Neutrophil (primary cell): ENCODE data around the gene UGGT2.
"Not testable (repeated sequence)": the region's sequence is repeated elsewhere in the genome, so short reads cannot be mapped to it uniquely, and the experiment has no call there.

Experiments used
- H3K27ac ChIP-seq: fragments of 200-600 bp; sonication (generic); 2 replicates; pipeline ENCODE4 v1.5.1; 2016; ENCODE audit warnings: mild to moderate bottlenecking, moderate library complexity
- H3K27me3 ChIP-seq: fragments of 200-600 bp; sonication (generic); 2 replicates; pipeline ENCODE4 v1.6.0; 2016; ENCODE audit warnings: mild to moderate bottlenecking
- H3K36me3 ChIP-seq: fragments of 200-600 bp; sonication (generic); 2 replicates; pipeline ENCODE4 v1.5.1; 2017
- H3K4me1 ChIP-seq, 2 experiments: fragments of 200-600 bp in 1 of 2; sonication (generic) in 1 of 2; 1 replicate in 1 of 2; 2 replicates in 1 of 2; pipeline versions ENCODE4 v1.5.1 to v1.6.1; 2013 to 2016; ENCODE audit warnings: low read depth in 1 of 2, low read length in 1 of 2, mild to moderate bottlenecking in 1 of 2, moderate library complexity in 1 of 2; ENCODE audit not compliant: control insufficient read depth in 1 of 2, insufficient read depth in 1 of 2
- H3K4me3 ChIP-seq, 2 experiments: fragments of 200-600 bp in 1 of 2; sonication (generic) in 1 of 2; 1 replicate in 1 of 2; 2 replicates in 1 of 2; pipeline ENCODE4 v1.5.1; 2013 to 2016; ENCODE audit warnings: low read depth in 1 of 2, low read length in 1 of 2, mild to moderate bottlenecking in 1 of 2, moderate library complexity in 1 of 2
- H3K9me3 ChIP-seq: fragments of 200-600 bp; sonication (generic); 2 replicates; pipeline ENCODE4 v1.5.1; 2016
- CTCF ChIP-seq: fragments of 200-600 bp; sonication (generic); IDR thresholded peaks from 2 replicates; pipeline ENCODE4 v1.5.1; 2016; ENCODE audit warnings: antibody characterized with exemption

The UGGT2 gene

GRCh38 chr13:95791084-95791722 lies 262.0 kb downstream of the UGGT2 start:
- H3K36me3 ChIP-seq, result peaks cover 83% of the 10 kb centered on the region
- H3K9me3 ChIP-seq, result no peaks in the 10 kb centered on the region
- H3K4me3 ChIP-seq, result no peak overlapping the region
- no peaks in the 10 kb centered on the region for H3K27me3 ChIP-seq
- no peak for TF ChIP-seq CTCF
- H3K4me1 ChIP-seq, result no peaks in the 10 kb centered on the region
- H3K27ac ChIP-seq, result no peak overlapping the region

- H3K4me1 ChIP-seq, H3K4me3 ChIP-seq, H3K9me3 ChIP-seq, H3K27ac ChIP-seq, H3K27me3 ChIP-seq: not testable (repeated sequence)
- peaks cover 79% of the 10 kb centered on the region for H3K36me3 ChIP-seq
Measured at GRCh38 chr13:95789315-95789714, 263.9 kb downstream of the UGGT2 start.

- peak overlapping the region; percentile 42 for H3K27ac ChIP-seq
- TF ChIP-seq CTCF, result no peak
- H3K27me3 ChIP-seq, result no peaks in the 10 kb centered on the region
- H3K4me3 ChIP-seq, result no peak overlapping the region
- H3K9me3 ChIP-seq, result no peaks in the 10 kb centered on the region
- H3K36me3 ChIP-seq, result peaks cover 77% of the 10 kb centered on the region
- H3K4me1 ChIP-seq, result no peaks in the 10 kb centered on the region
Measured at GRCh38 chr13:95788100-95788463, 265.1 kb downstream of the UGGT2 start.

GRCh38 chr13:95787356-95788099 lies 265.7 kb downstream of the UGGT2 start:
- Histone ChIP-seq H3K27ac (peak overlapping the region; percentile 42), H3K9me3 (no peaks in the 10 kb centered on the region), H3K27me3 (no peaks in the 10 kb centered on the region), H3K4me3 (no peak overlapping the region), H3K36me3 (peaks cover 72% of the 10 kb centered on the region), H3K4me1 (no peaks in the 10 kb centered on the region)
- no peak for TF ChIP-seq CTCF

- H3K9me3 ChIP-seq, result no peaks in the 10 kb centered on the region
- TF ChIP-seq CTCF, result no peak
- H3K4me1 ChIP-seq, result no peaks in the 10 kb centered on the region
- H3K27me3 ChIP-seq, result no peaks in the 10 kb centered on the region
- no peak overlapping the region for H3K27ac ChIP-seq
- H3K4me3 ChIP-seq, result no peak overlapping the region
- peaks cover 73% of the 10 kb centered on the region for H3K36me3 ChIP-seq
Measured at GRCh38 chr13:95784900-95785290, 268.3 kb downstream of the UGGT2 start.

- H3K9me3 ChIP-seq, result no peaks in the 10 kb centered on the region
- no peaks in the 10 kb centered on the region for H3K4me1 ChIP-seq
- no peaks in the 10 kb centered on the region for H3K27me3 ChIP-seq
- no peak for TF ChIP-seq CTCF
- H3K36me3 ChIP-seq, result peaks cover 77% of the 10 kb centered on the region
- H3K27ac ChIP-seq, result peak overlapping the region; percentile 8
- no peak overlapping the region for H3K4me3 ChIP-seq
Measured at GRCh38 chr13:95784161-95784899, 268.9 kb downstream of the UGGT2 start.
